Muscle of back (tissue), 11 donors: Measurements from ENCODE around the gene FARSB. TPM values are rescaled to one million over a fixed set of nuclear protein-coding genes. Genes with fewer than 3 reads are reported as not detected.
"Not testable (repeated sequence)": the region's sequence is repeated elsewhere in the genome, so short reads cannot be mapped to it uniquely, and the experiment has no call there.

Source experiments
- DNase-seq, 3 donors: peaks; one replicate each; pipeline versions ENCODE4 v3.0.0 to v3.0.0-alpha.2; 2013
- polyA plus RNA-seq, 10 donors: library from polyadenylated mRNA; unstranded; fragments of 120-200 nt; gene quantifications; one replicate each; pipeline ENCODE4 v1.2.1, GENCODE V29; 2013; ENCODE audit not compliant: insufficient read length in 10 of 10

Gene FARSB
- polyA plus RNA-seq, 10 donors = 21.7 to 29.8 (median 26.2) TPM

DNA sequence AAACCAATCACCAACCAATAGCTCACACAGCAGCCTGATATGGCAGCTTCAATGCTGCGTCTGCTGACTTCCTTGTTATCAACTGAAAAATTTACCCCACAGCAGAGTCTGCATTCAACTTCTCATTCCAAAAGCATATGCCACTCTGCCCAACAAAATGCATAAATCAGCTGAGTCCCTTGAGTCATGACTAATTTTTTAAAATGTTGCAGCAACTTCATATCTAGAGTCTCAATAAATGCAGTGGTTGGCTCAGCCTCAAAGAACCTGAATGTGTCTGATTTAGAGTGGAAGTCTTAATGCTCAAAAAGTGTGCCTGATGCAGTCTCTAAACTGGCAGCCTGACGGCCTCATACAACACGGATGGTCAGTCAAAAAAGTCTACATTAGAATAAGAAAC lies 46.5 kb downstream of the FARSB start:
- DNase-seq = no peak

DNA sequence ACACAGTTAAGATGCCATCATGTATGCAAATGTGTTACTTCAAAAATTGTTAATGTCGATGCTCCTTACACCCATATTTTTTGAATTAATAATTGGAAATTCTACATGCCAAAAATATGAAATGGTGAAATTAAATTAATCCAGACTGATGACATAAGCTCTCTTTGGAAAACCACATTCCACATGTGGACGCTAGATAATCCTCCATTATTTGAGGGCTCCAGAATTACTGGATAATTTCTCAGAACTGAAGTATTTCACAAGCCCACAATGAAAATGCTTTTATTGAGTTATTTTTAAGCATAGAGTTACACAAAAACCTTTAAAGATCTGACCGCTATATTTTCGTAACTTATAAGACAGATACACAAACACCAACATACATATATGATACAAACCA lies 47.8 kb downstream of the FARSB start:
- DNase-seq = no peak

- no peak for DNase-seq
Observed at GRCh38 chr2:222606306-222606705, 49.6 kb downstream of the FARSB start.

DNA sequence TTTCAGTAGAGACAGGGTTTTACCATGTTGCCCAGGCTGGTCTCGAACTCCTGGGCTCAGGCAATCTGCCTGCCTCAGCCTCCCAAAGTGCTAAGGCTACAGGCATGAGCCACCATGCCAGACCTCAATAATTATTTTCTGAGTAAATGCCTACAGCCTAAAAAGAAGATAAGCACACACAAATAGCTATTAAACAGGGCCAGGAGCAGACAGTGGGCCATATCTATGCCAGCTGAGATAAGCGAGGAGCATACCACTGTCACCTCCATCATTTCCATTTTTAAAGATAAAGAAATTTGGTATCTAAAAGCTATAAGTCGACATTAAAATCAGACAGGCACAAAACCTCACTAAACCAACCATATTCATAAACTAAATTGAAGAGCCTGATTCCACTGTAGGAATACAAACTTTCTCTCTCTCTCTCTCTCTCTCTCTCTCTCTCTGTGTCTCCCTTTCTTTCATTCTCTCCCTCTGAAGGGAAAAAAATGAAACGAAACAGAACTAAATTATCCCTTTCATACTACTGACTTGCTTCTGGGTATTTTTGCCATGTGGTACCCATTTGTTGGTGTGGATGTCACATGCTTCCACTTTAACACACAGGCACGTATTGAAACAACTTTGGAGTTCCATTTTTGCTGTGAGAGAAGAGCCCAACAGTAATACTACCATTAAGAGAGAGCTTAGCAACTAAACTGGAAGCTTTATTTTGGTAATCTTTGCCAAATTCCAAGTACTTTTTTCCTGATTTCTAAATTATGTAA lies 51.0 kb downstream of the FARSB start:
- DNase-seq = no peak

- no peak for DNase-seq
Observed at GRCh38 chr2:222603501-222603900, 52.4 kb downstream of the FARSB start.

- DNase-seq = no peak
Observed at GRCh38 chr2:222598611-222599010, 57.3 kb downstream of the FARSB start.

- no peak for DNase-seq
Observed at GRCh38 chr2:222595581-222595980, 60.3 kb downstream of the FARSB start.

GRCh38 chr2:222594679-222595078 lies 61.2 kb downstream of the FARSB start:
- no peak for DNase-seq

GRCh38 chr2:222592176-222592575 lies 63.7 kb downstream of the FARSB start:
- no peak for DNase-seq

- DNase-seq = no peak
Observed at GRCh38 chr2:222591661-222592060, 64.2 kb downstream of the FARSB start.

- DNase-seq = not testable (repeated sequence)
Observed at GRCh38 chr2:222584589-222584988, 71.3 kb downstream of the FARSB start.

DNA sequence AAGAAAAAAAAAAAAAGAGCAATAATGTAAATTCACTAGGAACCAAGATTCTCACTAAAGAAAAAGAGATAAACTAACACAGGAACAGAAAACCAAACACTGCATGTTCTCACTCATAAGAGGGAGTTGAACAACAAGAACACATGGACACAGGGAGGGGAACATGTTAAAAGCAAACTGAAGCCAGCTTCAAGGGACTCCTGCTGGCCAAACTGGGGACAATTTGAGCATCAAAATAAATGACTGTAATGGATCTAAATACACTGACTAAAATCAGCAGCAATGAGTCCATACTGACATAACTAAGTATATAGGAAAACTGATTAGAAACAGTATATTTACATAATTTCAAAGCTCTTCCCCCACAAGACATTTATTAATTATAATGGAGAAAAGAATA lies 73.0 kb downstream of the FARSB start:
- no peak for DNase-seq

DNA sequence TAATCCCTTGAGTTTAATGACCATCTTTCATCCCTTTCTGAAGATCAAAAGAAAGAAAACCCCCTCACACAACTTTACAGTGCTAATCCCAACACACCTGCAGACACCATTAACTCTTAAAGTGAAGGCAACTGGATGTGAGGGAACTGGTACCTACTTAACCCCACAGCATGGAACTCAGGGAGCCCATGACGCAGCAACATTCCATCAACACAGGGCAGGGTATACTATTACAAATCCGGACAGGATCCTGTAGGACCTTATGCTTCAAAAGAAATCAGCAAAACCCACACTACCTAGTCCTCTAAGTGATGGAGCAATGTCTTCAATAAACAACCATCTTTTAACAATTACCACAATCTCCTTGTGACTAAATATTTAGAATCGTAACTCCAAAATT lies 78.6 kb downstream of the FARSB start:
- DNase-seq = no peak

DNA sequence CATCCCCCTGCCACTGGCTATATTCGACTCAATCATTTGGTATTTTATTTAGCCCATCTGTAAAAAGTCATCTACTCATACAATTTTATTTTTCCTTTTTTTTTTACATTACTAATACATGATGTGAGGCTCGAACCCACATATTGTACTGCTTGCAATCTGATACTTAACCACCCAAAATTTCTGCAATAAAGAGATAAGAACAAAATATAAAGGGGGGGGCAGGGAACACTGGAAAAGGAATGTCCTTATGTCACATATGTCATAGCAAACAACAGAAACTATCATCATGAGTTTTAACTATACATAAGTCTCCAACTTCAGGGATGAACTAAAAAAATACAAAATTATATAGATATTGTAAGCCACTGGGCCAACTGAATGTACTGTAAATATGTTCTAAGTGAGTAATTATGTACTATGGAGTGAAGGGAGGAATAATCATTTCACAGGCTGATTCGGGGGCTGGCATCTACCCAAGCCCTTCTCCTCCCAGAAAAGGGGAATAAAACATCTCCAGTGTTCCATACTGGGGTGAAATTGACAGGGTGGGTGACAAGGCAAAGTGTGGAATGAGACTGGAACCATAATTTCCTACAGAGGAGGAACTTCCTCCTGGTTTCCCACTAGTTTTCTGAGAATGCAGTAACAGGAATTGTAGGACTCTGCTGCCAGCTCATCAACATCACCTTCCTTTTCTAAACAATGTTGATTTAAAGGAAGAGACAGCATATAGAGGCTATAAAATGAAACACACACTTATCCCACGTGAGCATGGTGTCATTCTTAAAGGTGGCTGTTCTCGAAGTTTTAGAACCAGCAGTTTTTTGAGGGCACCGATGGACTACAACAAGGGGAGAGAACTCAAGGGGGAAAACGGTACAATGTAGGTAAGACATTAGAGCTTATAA lies 79.5 kb downstream of the FARSB start:
- DNase-seq = no peak

DNA sequence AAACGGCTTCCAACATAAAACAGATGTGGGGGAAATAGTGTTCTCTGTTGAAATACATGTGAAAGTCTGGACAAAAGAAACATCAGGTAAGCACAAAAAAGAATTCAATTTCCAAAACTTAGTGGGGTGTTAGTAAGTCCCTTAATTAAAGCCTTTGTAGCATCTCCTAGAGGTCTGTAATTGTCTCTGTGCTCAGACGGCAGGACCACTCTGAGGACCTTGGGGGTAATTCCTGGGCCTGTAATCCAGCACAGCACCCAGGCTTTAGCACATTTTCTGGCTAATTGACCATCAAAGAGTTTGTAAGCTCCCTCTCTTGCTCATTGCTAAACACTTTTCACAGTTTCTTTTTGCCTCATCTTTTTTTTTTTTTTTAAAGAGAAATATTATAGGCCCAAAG lies 80.3 kb downstream of the FARSB start:
- no peak for DNase-seq

- DNase-seq = no peak
Observed at GRCh38 chr2:222572751-222573174, 83.1 kb downstream of the FARSB start.

GRCh38 chr2:222572264-222572721 lies 83.6 kb downstream of the FARSB start:
- DNase-seq = peak in 1 of 3 donors; percentile 28

DNA sequence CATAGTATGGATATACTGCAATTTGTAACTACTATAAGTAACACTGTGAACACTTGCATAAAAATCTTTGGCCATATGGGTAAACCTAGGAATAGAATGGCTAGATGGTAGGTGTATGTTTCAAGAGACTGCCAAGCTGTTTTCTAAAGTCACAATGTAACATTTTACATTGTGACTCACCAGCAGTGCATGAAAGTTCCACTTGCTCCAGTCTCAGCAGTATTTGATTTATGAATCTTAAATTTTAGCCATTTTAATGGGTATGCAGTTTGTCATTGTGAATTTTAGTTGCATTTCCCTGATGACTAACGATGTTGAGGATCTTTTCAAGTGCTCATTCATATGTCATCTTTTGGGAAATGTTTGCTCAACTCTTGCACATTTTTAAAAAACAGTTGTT lies 86.1 kb downstream of the FARSB start:
- DNase-seq = no peak

GRCh38 chr2:222568865-222569264 lies 87.0 kb downstream of the FARSB start:
- DNase-seq = peak; percentile 59 to 61 (median 61)

DNA sequence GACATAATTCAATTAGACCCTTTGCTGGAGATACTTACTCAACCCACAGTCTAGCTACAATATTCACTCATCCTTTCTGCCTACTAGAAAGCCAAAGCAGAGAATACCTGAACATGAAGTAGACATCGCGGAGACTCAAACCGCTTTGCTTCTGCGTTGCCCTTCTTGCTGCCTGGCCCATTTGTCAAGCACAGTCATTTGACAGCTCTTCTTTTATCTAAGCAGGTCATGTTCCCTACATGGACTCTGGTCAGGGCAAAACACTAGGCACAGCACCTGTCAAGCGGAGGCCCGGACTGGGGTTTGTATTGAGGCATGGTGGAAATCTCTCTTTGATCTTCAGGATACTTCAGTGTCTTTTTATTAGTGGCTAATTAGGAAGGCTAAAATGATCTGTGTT lies 89.7 kb downstream of the FARSB start:
- DNase-seq = peak in 2 of 3 donors; percentile 11 to 25

GRCh38 chr2:222563936-222564335 lies 92.0 kb downstream of the FARSB start:
- DNase-seq = peak in 1 of 3 donors; percentile 30

DNA sequence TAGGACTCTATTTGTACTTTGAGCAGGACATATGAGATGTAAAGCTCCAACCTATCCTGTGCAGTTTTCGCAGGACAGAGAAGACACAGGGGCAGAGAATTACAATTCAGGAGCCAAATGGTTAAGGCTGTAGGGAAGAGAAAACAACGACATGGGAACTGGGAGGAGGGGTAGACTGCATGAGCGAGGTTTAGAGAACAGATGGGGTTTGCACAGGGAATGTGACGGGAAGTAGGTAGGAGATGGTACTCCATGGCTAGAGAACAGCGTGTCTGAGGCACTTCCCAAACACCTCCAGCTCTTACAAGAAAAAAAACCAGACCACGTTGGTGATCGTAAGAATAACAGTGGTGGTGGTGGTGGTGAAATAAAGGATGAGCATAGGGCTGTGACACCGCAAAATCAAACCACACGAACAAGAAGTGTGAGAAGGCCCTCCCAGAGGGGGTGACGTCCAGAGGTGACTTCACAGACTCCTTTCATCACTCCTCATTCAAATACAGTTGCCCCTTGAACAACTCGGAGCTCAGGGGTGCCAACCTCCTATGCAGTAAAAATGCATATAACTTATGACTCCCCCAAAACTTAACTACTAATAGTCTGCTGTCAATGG lies 92.7 kb downstream of the FARSB start:
- DNase-seq = no peak
